ENCODE results near the gene VPS39. TPM values are rescaled to one million over a fixed set of nuclear protein-coding genes. Genes with fewer than 3 reads are reported as not detected.

The VPS39 gene
- total and polyA plus RNA-seq, 2 of the 8 experiments (the other 6 are each of a cell fraction or from before 2014, with no cell fraction given): 34.4 to 36.6 TPM

DNA sequence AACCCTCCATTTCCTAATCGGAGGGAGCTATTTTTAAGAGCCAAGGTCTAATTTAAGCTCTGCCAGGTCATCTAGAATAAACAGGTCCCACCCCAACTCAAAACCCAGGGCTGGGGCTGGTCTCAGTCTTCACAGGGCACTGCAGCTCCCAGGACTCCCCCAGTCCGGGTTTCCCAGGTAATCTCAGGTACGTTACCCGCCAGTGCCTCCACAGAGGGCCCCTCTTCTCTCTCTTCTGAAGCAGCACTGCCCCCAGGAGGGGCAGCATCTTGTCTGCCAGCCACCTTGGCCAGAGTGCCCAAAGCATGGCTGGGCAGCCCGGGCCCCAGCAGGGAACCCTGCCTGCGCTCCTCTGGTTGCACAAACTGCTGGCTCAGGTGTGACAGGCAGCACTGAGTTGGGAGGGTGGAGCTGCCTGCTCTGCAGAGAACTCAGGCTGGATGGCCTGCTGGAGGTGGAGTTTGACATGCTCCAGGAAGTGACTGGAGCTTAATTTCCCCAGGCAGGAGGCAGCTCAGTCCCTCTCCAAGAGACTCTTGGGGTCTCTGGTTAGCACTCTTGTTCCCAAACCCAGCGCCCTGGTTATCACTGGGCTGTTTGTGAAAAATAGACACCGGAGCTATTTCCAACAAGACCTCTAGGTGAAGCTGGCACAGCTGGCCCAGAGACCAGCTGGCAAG is 51.7 kb downstream of the VPS39 start, which contains the start of gene PLA2G4F:
PLA2G4F (minus strand) TSS at position 394 of the 680 bp plus-strand sequence; CDS start at position 307, 87 bp downstream.
- Histone ChIP-seq H3K4ac (replicated peaks; ENCODE audit: insufficient read length, low read depth, low read length) (no peak within 1 kb of the TSS), H3K23me2 (ENCODE audit: low read depth, low read length) (no peaks in the 10 kb centered on the region), H3K9ac (replicated peaks in 1 of 4; ENCODE audit: extremely low read depth in 1 of 4, low read depth in 3 of 4, low read length in 3 of 4) (no peak within 1 kb of the TSS), H3K27me3 (replicated peaks in 1 of 4; ENCODE audit: control insufficient read depth in 3 of 4, extremely low read depth in 1 of 4, insufficient read depth in 3 of 4, low read length in 3 of 4) (no peaks in the 10 kb centered on the region), H2BK120ac (replicated peaks; ENCODE audit: low read depth, low read length) (no peak within 1 kb of the TSS), H4K5ac (ENCODE audit: insufficient read length, low read depth, low read length) (no peak within 1 kb of the TSS), H3K4me2 (ENCODE audit: insufficient read depth in 1 of 2, low read depth in 2 of 2, low read length in 2 of 2) (no peak within 1 kb of the TSS), H2AK5ac (ENCODE audit: low read depth, low read length) (no peak within 1 kb of the TSS), H2BK20ac (ENCODE audit: low read length) (no peak within 1 kb of the TSS), H3K4me3 (ENCODE audit: extremely low read depth in 1 of 4, insufficient read depth in 2 of 4, low read depth in 3 of 4, low read length in 4 of 4) (no peak within 1 kb of the TSS), H3K9me3 (ENCODE audit: insufficient read depth in 2 of 2, low read depth in 1 of 2, low read length in 1 of 2) (no peaks in the 10 kb centered on the region), H4K91ac (replicated peaks; ENCODE audit: insufficient read length, low read length) (no peak within 1 kb of the TSS), H3K27ac (ENCODE audit: low read depth, low read length) (no peak within 1 kb of the TSS), H3K56ac (replicated peaks; ENCODE audit: insufficient read length, low read depth, low read length) (no peak within 1 kb of the TSS), H2BK15ac (ENCODE audit: low read length) (no peak within 1 kb of the TSS), H2BK12ac (ENCODE audit: low read depth, low read length) (no peak within 1 kb of the TSS), H4K8ac (ENCODE audit: extremely low read depth, insufficient read depth, low read length) (peak within 1 kb of the TSS; percentile 41; the same call in 1 of the 2 replicates), H2AFZ (ENCODE audit: low read length) (0 out of 2 replicates have a peak within 1 kb of the TSS, but pooled peaks have one; percentile 36), H3K23ac (ENCODE audit: insufficient read length) (no peak within 1 kb of the TSS), H3K79me2 (ENCODE audit: control insufficient read depth in 1 of 2, insufficient read depth in 2 of 2, low read length in 2 of 2) (no peaks in the 10 kb centered on the region), H3K18ac (ENCODE audit: extremely low read depth, low read length) (no peak within 1 kb of the TSS), H3K36me3 (ENCODE audit: control insufficient read depth in 2 of 4, insufficient read depth in 4 of 4, low read length in 3 of 4) (peaks cover 3 to 16% (median 11%) of the 10 kb centered on the region in 4 experiments), H3K79me1 (ENCODE audit: low read depth, low read length) (no peaks in the 10 kb centered on the region), H3K4me1 (replicated peaks in 1 of 4; ENCODE audit: control insufficient read depth in 3 of 4, insufficient read depth in 4 of 4, low read length in 3 of 4) (no peaks in the 10 kb centered on the region; a peak in 1 of 7 replicates), H3K14ac (ENCODE audit: insufficient read length) (no peak within 1 kb of the TSS), H4K20me1 (replicated peaks in 1 of 2; ENCODE audit: control insufficient read depth in 1 of 2, insufficient read depth in 2 of 2, low read length in 2 of 2) (peaks cover 0 to 6% of the 10 kb centered on the region in 2 experiments), H2BK5ac (ENCODE audit: low read depth, low read length) (peak within 1 kb of the TSS; percentile 75; the same call in 1 of the 2 replicates)
- CTCF ChIA-PET (ENCODE audit: partially characterized antibody): interaction anchor here (0.7 to 2.5 kb wide), 20 partner anchors 8 to 229 kb away, joined by 3 to 11 read pairs (median 4); no protein-coding TSS in a partner anchor
- FAIRE-seq (no peak), DNase-seq (ENCODE audit: low read depth in 1 of 2, low spot score in 2 of 2) (no peak)
- WGBS, 2 experiments (ENCODE audit: extremely low coverage in 1 of 2, insufficient coverage in 1 of 2, insufficient read length in 1 of 2, insufficient replicate concordance in 2 of 2, low coverage in 1 of 2, low lambda C conversion rate in 2 of 2, missing lambda C conversion rate in 1 of 2): 86% methylated on average over 5 of the region's 8 CpGs; no CpG with 5 or more reads in 1 of the 2 experiments
- POLR2A ChIA-PET (ENCODE audit: partially characterized antibody): interaction anchor here (0.9 to 1.3 kb wide), 2 partner anchors 52 to 231 kb away, joined by 3 read pairs; partner anchors contain the start of gene VPS39
- TF ChIP-seq, protein P1, sequence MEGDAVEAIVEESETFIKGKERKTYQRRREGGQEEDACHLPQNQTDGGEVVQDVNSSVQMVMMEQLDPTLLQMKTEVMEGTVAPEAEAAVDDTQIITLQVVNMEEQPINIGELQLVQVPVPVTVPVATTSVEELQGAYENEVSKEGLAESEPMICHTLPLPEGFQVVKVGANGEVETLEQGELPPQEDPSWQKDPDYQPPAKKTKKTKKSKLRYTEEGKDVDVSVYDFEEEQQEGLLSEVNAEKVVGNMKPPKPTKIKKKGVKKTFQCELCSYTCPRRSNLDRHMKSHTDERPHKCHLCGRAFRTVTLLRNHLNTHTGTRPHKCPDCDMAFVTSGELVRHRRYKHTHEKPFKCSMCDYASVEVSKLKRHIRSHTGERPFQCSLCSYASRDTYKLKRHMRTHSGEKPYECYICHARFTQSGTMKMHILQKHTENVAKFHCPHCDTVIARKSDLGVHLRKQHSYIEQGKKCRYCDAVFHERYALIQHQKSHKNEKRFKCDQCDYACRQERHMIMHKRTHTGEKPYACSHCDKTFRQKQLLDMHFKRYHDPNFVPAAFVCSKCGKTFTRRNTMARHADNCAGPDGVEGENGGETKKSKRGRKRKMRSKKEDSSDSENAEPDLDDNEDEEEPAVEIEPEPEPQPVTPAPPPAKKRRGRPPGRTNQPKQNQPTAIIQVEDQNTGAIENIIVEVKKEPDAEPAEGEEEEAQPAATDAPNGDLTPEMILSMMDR (IDR thresholded peaks at IDR 0.05; ENCODE audit: control extremely low read depth in 1 of 3, insufficient read depth in 1 of 3, low read depth in 1 of 3, low read length in 3 of 3): 0 out of 4 replicates have a peak, but pooled peaks of 1 of the 3 experiments have one; percentile 4
- TF ChIP-seq TEAD4 (IDR thresholded peaks at IDR 0.05; ENCODE audit: low read depth, low read length): no peak
